Endothelial cell (in vitro differentiated cells): ENCODE measurements around the gene CACNG4. TPM values are rescaled to one million over a fixed set of nuclear protein-coding genes. Genes with fewer than 3 reads are reported as not detected.

Source experiments
- DNase-seq: peaks from one replicate; pipeline ENCODE4 v3.0.0; 2021; ENCODE audit warnings: low spot score
- H3K27ac Mint-ChIP-seq: one replicate; pipeline ENCODE4 v1.8.0; 2021; ENCODE audit warnings: mixed read lengths, inconsistent platforms; ENCODE audit not compliant: unreplicated experiment
- H3K27me3 Mint-ChIP-seq: one replicate; pipeline ENCODE4 v1.8.0; 2021; ENCODE audit warnings: mild to moderate bottlenecking, moderate library complexity, mixed read lengths, inconsistent platforms; ENCODE audit not compliant: unreplicated experiment
- H3K36me3 Mint-ChIP-seq: one replicate; pipeline ENCODE4 v1.8.0; 2021; ENCODE audit warnings: mild to moderate bottlenecking, low read depth, mixed read lengths, inconsistent platforms; ENCODE audit not compliant: unreplicated experiment
- H3K4me1 Mint-ChIP-seq: one replicate; pipeline ENCODE4 v1.8.0; 2021; ENCODE audit warnings: mild to moderate bottlenecking, mixed read lengths, inconsistent platforms; ENCODE audit not compliant: unreplicated experiment
- H3K4me3 Mint-ChIP-seq: one replicate; pipeline ENCODE4 v1.8.0; 2021; ENCODE audit warnings: mild to moderate bottlenecking, mixed read lengths, inconsistent platforms; ENCODE audit not compliant: unreplicated experiment
- H3K9me3 Mint-ChIP-seq: one replicate; pipeline ENCODE4 v1.8.0; 2021; ENCODE audit warnings: mixed read lengths, inconsistent platforms; ENCODE audit not compliant: unreplicated experiment
- total RNA-seq: library from RNA; stranded (reverse); fragmentation: NEBNext Ultra II Directional; extraction: Animal tissue kit (Norgen Biotek cat#: 25700); gene quantifications from one replicate; pipeline ENCODE4 v1.2.1, GENCODE V29; 2021; ENCODE audit not compliant: unreplicated experiment
- TF ChIP-seq, protein P1 (sequence below): fragments of 200-600 bp; sonication (generic); IDR thresholded peaks from one replicate; pipeline ENCODE4 v1.5.0; 2021; ENCODE audit warnings: antibody characterized with exemption; ENCODE audit not compliant: unreplicated experiment

Gene CACNG4
- total RNA-seq, 1 donor from 2014 or later: 0.33 TPM

DNA sequence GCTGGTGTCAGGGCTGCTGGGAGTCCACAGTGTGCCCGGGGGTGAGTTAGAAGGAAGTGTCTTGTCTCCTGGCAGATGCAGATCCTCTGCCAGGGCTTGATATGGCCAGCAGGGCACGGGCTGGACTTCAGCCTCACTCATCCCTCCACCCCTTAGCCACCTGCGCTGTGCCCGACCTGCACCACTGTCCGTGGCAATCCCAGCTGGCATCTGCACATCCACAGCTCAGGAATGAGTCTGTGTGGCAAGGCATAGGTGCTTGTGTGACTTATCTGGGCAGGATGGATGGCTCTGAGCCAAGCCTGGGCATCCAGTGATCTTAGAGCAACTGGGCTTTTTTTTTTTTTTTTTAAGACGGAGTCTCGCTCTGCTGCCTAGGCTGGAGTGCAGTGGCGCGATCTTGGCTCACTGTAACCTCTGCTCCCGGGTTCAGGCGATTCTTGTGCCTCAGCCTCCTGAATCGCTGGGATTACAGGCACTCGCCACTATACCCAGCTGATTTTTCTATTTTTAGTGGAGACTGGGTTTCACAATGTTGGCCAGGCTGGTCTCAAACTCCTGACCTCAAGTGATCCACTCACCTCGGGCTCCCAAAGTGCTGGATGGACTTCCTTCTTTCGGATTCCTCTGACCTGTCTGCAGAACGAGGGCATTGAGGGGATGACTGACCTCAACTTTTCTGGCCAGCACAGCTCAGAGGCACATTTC lies 57.4 kb downstream of the CACNG4 start:
- no peak overlapping the region for H3K27ac Mint-ChIP-seq
- no peaks in the 10 kb centered on the region for H3K9me3 Mint-ChIP-seq
- DNase-seq: no peak
- H3K4me1 Mint-ChIP-seq: peaks cover 4% of the 10 kb centered on the region
- no peak overlapping the region for H3K4me3 Mint-ChIP-seq
- no peaks in the 10 kb centered on the region for H3K36me3 Mint-ChIP-seq
- TF ChIP-seq, protein P1, sequence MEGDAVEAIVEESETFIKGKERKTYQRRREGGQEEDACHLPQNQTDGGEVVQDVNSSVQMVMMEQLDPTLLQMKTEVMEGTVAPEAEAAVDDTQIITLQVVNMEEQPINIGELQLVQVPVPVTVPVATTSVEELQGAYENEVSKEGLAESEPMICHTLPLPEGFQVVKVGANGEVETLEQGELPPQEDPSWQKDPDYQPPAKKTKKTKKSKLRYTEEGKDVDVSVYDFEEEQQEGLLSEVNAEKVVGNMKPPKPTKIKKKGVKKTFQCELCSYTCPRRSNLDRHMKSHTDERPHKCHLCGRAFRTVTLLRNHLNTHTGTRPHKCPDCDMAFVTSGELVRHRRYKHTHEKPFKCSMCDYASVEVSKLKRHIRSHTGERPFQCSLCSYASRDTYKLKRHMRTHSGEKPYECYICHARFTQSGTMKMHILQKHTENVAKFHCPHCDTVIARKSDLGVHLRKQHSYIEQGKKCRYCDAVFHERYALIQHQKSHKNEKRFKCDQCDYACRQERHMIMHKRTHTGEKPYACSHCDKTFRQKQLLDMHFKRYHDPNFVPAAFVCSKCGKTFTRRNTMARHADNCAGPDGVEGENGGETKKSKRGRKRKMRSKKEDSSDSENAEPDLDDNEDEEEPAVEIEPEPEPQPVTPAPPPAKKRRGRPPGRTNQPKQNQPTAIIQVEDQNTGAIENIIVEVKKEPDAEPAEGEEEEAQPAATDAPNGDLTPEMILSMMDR: no peak
- peaks cover 6% of the 10 kb centered on the region for H3K27me3 Mint-ChIP-seq

DNA sequence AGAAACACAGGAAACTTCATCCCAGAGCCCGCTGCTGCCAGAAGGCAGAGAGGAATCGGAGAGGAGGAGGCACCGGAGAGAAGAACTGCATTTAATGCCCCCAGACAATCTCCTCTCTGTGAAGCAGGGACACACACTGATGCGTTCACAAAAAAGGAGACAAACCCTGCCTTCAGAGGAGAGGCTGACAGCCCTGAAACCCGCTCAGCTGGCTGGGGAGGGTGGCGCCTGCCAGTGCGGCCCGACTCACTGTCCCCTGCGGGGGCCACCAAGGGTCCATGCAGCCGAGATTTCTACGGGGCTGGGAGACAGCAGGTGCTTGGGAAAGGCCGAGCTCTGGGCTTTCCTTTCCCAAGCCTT lies 57.9 kb downstream of the CACNG4 start:
- Mint-ChIP-seq H3K4me1 (peaks cover 4% of the 10 kb centered on the region), H3K27me3 (peaks cover 6% of the 10 kb centered on the region), H3K36me3 (no peaks in the 10 kb centered on the region), H3K27ac (no peak overlapping the region), H3K4me3 (no peak overlapping the region), H3K9me3 (no peaks in the 10 kb centered on the region)
- TF ChIP-seq, protein P1: no peak
- DNase-seq: no peak

DNA sequence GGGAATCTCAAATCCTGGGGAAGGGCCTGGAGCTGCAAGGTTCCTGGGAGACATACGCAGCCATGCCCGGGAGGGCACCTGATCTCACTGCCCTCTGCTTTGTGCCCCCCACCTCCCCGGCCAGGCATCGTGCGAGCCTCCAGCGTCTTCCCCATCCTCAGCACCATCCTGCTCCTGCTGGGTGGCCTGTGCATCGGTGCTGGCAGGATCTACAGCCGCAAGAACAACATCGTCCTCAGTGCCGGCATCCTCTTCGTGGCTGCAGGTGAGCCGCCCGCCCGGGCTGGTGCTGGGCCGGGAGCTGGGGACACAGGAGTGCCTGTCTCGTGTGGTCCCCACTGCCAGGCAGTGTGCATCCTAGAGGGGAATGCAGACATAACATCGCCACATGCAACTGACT lies 60.2 kb downstream of the CACNG4 start:
- H3K4me3 Mint-ChIP-seq: no peak overlapping the region

DNA sequence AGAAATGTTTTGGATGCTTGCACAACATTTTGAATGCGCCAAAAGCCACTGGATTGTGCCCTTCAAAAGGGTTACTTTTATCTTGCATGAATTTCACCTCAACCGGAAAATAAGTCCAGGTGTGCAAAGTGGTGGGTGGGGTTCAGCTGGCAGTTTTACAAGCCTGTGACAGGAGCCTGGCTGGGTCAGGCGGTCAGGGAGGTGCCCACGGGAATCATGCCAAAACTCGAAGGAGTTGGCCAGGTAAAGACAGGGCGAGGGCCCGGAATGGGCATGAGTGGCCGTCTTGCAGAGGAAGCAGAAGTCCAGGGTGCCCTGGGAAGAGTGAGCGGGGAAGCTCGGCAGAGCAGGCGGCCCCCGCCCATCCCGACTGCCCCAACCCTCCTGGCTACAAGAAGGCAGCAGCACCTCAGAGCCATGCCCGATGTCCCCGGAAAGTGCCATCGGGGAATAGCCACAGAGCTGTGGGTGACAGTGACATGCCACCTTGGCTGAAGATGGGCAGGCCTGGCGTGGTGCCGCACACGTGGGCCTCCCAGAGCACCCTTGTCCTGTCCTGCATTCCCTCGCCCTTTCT lies 60.8 kb downstream of the CACNG4 start:
- Mint-ChIP-seq H3K36me3 (no peaks in the 10 kb centered on the region), H3K9me3 (no peaks in the 10 kb centered on the region), H3K27me3 (peaks cover 3% of the 10 kb centered on the region), H3K4me3 (no peak overlapping the region), H3K4me1 (no peaks in the 10 kb centered on the region), H3K27ac (no peak overlapping the region)
- DNase-seq: no peak
- TF ChIP-seq, protein P1: no peak

More for the DNA sequence above, 60.2 kb downstream of the CACNG4 start:
- no peaks in the 10 kb centered on the region for H3K9me3 Mint-ChIP-seq
- H3K36me3 Mint-ChIP-seq: no peaks in the 10 kb centered on the region
- TF ChIP-seq, protein P1: no peak
- H3K4me1 Mint-ChIP-seq: peaks cover 1% of the 10 kb centered on the region
- no peak overlapping the region for H3K27ac Mint-ChIP-seq
- H3K27me3 Mint-ChIP-seq: peaks cover 3% of the 10 kb centered on the region
- DNase-seq: no peak

DNA sequence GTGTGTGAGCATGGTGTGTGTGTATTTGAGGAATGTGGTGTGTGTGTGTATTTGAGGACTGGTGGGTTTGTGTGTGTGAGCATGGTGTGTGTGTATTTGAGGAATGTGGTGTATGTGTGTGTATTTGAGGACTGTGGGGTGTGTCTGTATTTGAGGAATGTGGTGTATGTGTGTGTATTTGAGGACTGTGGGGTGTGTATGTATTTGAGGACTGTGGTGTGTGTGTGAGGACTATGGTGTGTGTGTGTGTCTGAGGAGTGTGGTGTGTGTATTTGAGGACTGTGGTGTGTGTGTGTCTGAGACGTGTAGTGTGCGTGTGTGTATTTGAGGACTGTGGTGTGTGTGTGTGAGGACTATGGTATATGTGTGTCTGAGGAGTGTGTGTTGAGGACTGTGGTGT lies 61.8 kb downstream of the CACNG4 start:
- no peak for DNase-seq

More for the DNA sequence above, 61.8 kb downstream of the CACNG4 start:
- Mint-ChIP-seq H3K4me3 (no peak overlapping the region), H3K36me3 (no peaks in the 10 kb centered on the region), H3K9me3 (no peaks in the 10 kb centered on the region), H3K27ac (no peak overlapping the region), H3K4me1 (no peaks in the 10 kb centered on the region), H3K27me3 (peaks cover 4% of the 10 kb centered on the region)
- TF ChIP-seq, protein P1: no peak
